B cell (primary cell): ENCODE data around the gene ZNF184.

Experiments
- CTCF ChIP-seq: fragments of 200-600 bp; IDR thresholded peaks from one replicate; pipeline ENCODE4 v1.8.0; 2022; ENCODE audit warnings: antibody characterized with exemption, mild to moderate bottlenecking
- EZH2 ChIP-seq: IDR thresholded peaks from 2 replicates; pipeline ENCODE4 v1.6.1; 2012; ENCODE audit warnings: borderline replicate concordance, low read depth, mild to moderate bottlenecking, moderate library complexity, low read length; ENCODE audit not compliant: insufficient read depth, poor library complexity, severe bottlenecking

GRCh38 chr6:27492631-27493190 is 19.8 kb upstream of the ZNF184 start:
- TF ChIP-seq CTCF (no peak), EZH2 (no peak)
